NT2/D1 (cell line): ENCODE measurements around the gene CCDC112.

Source experiments
- YY1 ChIP-seq: IDR thresholded peaks from 2 replicates; pipeline ENCODE4 v1.6.1; 2011; ENCODE audit not compliant: insufficient read length, insufficient read depth
- ZNF274 ChIP-seq: IDR thresholded peaks from 2 replicates; pipeline ENCODE4 v1.6.1; 2011; ENCODE audit warnings: mild to moderate bottlenecking, low read depth, low read length

DNA sequence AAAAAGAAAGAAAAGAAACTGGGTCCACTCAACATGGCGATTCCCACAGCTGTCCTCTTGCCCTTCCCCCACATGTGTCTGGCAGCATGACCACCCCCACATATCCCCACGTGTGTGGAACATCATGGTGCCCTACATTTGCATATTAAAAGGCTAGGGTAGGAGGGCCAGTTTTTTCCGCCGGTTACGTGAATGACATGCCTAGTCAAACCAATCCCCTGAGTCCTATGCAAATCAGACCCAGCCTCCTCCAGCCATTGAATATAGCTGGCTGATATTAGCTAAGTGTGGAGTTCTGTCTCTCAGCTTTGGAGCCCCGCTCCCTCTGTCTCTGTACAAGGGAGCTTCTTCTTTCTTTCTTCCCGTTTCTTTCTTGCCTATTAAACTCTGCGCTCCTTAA is 33.0 kb upstream of the CCDC112 start:
- TF ChIP-seq ZNF274 (no peak), YY1 (no peak)
